PC-9 (cell line): ENCODE results near the gene CNIH3. TPM values are rescaled to one million over a fixed set of nuclear protein-coding genes. Genes with fewer than 3 reads are reported as not detected.

Experiments
- BruUV-seq: library from RNA; stranded (reverse); fragments of 400-500 nt; replicated peaks from 2 replicates; lab custom pipeline; 2021; lab: Mats Ljungman, UMichigan
- CTCF ChIA-PET: fragments of 300-600 bp; sonication (Branson Sonifier 250); formaldehyde crosslinking; loops from one replicate; lab custom pipeline; 2022; ENCODE audit warnings: antibody characterized with exemption; lab: Charles Lee
- POLR2A ChIA-PET: fragments of 300-600 bp; sonication (Branson Sonifier 250); formaldehyde crosslinking; loops from one replicate; lab custom pipeline; 2022; ENCODE audit warnings: antibody characterized with exemption; ENCODE audit not compliant: unreplicated experiment; lab: Charles Lee
- DNase-seq, 2 experiments: peaks; one replicate each; pipeline versions ENCODE4 v3.0.0 to v3.0.0-alpha.2; 2015 to 2022; ENCODE audit warnings: mixed read lengths in 1 of 2
- H2AFZ ChIP-seq: fragments of 200-600 bp; sonication (generic); 2 replicates; pipeline ENCODE4 v1.8.1; 2017; ENCODE audit warnings: antibody characterized with exemption
- H3F3A ChIP-seq: fragments of 200-600 bp; sonication (generic); 2 replicates; pipeline ENCODE4 v1.8.1; 2017; ENCODE audit warnings: antibody characterized with exemption, mild to moderate bottlenecking, low read depth; ENCODE audit not compliant: insufficient read depth
- H3K27ac ChIP-seq: fragments of 200-600 bp; sonication (generic); 2 replicates; pipeline ENCODE4 v1.6.1; 2016; ENCODE audit warnings: mixed run types
- H3K27me3 ChIP-seq: fragments of 200-600 bp; sonication (generic); 2 replicates; pipeline ENCODE4 v1.6.1; 2016; ENCODE audit warnings: low read depth, mixed run types; ENCODE audit not compliant: insufficient read depth
- H3K36me3 ChIP-seq: fragments of 200-600 bp; sonication (generic); 2 replicates; pipeline ENCODE4 v1.6.1; 2016; ENCODE audit warnings: low read depth, mixed run types
- H3K4me1 ChIP-seq: fragments of 200-600 bp; sonication (generic); replicated peaks from 2 replicates; pipeline ENCODE4 v1.6.1; 2016; ENCODE audit warnings: mixed run types; ENCODE audit not compliant: insufficient read depth
- H3K4me2 ChIP-seq: fragments of 200-600 bp; sonication (generic); 2 replicates; pipeline ENCODE4 v1.6.1; 2017; ENCODE audit warnings: mixed run types
- H3K4me3 ChIP-seq: fragments of 200-600 bp; sonication (generic); 2 replicates; pipeline ENCODE4 v1.6.1; 2016; ENCODE audit warnings: mixed run types
- H3K79me2 ChIP-seq: fragments of 200-600 bp; sonication (generic); 2 replicates; pipeline ENCODE4 v1.6.1; 2017; ENCODE audit warnings: low read depth, mixed run types
- H3K9me2 ChIP-seq: fragments of 200-600 bp; sonication (generic); 2 replicates; pipeline ENCODE4 v1.8.1; 2017; ENCODE audit warnings: mild to moderate bottlenecking; ENCODE audit not compliant: insufficient read depth
- H3K9me3 ChIP-seq: fragments of 200-600 bp; sonication (generic); 2 replicates; pipeline ENCODE4 v1.8.1; 2016; ENCODE audit warnings: low read depth; ENCODE audit not compliant: insufficient read depth
- H4K20me1 ChIP-seq: fragments of 200-600 bp; sonication (generic); 2 replicates; pipeline ENCODE4 v1.8.1; 2017; ENCODE audit not compliant: insufficient read depth
- CTCF ChIP-seq: fragments of 200-600 bp; sonication (generic); conservative IDR thresholded peaks from 2 replicates; pipeline ENCODE4 v1.6.1; 2017; ENCODE audit warnings: mixed run types, antibody characterized with exemption, mild to moderate bottlenecking, moderate library complexity
- EZH2 ChIP-seq: fragments of 200-600 bp; sonication (generic); IDR thresholded peaks from 2 replicates; pipeline ENCODE4 v1.8.0; 2017; ENCODE audit warnings: antibody characterized with exemption, low read depth
- intact Hi-C: fragments of 100-400 bp; cut with micrococcal nuclease; formaldehyde crosslinking; loops from one replicate; pipeline ENCODE4 v1.10.0; 2022; ENCODE audit not compliant: unreplicated experiment
- total RNA-seq: library from RNA; stranded (reverse); gene quantifications from 2 replicates; pipeline ENCODE4 v1.2.3, GENCODE V29; 2021

The CNIH3 gene
- total RNA-seq, 1 experiment from 2014 or later, result 8.4 TPM

GRCh38 chr1:224690576-224690975, 74.5 kb downstream of the CNIH3 start:
- no peaks in the 10 kb centered on the region for H3K27me3 ChIP-seq
- POLR2A ChIA-PET, result no interaction called here
- H3K79me2 ChIP-seq, result no peaks in the 10 kb centered on the region
- H3K9me3 ChIP-seq, result no peaks in the 10 kb centered on the region
- no peaks in the 10 kb centered on the region for H3K4me1 ChIP-seq
- no peak for DNase-seq
- H3K4me3 ChIP-seq, result no peak overlapping the region
- no peak overlapping the region for H3K27ac ChIP-seq
- H3K9me2 ChIP-seq, result no peaks in the 10 kb centered on the region
- TF ChIP-seq EZH2, result no peak
- TF ChIP-seq CTCF, result no peak
- no peak overlapping the region for H3K4me2 ChIP-seq
- CTCF ChIA-PET, result interaction anchor here (0.6 kb wide), 1 partner anchor 239 kb away, joined by 4 read pairs; no protein-coding TSS in a partner anchor
- no TSS peak for BruUV-seq
- no peaks in the 10 kb centered on the region for H4K20me1 ChIP-seq
- intact Hi-C loops, result no loop called here
- H2AFZ ChIP-seq, result no peak overlapping the region
- no peaks in the 10 kb centered on the region for H3K36me3 ChIP-seq
- no peaks in the 10 kb centered on the region for H3F3A ChIP-seq

GRCh38 chr1:224691148-224691925, 75.2 kb downstream of the CNIH3 start:
- DNase-seq, result no peak
- POLR2A ChIA-PET, result no interaction called here
- H3K4me3 ChIP-seq, result no peak overlapping the region
- no peaks in the 10 kb centered on the region for H4K20me1 ChIP-seq
- H3K27me3 ChIP-seq, result no peaks in the 10 kb centered on the region
- no TSS peak for BruUV-seq
- no peaks in the 10 kb centered on the region for H3K9me3 ChIP-seq
- H3K9me2 ChIP-seq, result no peaks in the 10 kb centered on the region
- TF ChIP-seq CTCF (no peak), EZH2 (no peak)
- CTCF ChIA-PET, result no interaction called here
- H3F3A ChIP-seq, result no peaks in the 10 kb centered on the region
- no peaks in the 10 kb centered on the region for H3K79me2 ChIP-seq
- H3K4me2 ChIP-seq, result no peak overlapping the region
- no peak overlapping the region for H3K27ac ChIP-seq
- H3K4me1 ChIP-seq, result no peaks in the 10 kb centered on the region
- no peak overlapping the region for H2AFZ ChIP-seq
- no peaks in the 10 kb centered on the region for H3K36me3 ChIP-seq
- intact Hi-C loops, result no loop called here

GRCh38 chr1:224694969-224695368, 78.9 kb downstream of the CNIH3 start:
- intact Hi-C loops, result no loop called here
- no peaks in the 10 kb centered on the region for H3K9me2 ChIP-seq
- H3K4me3 ChIP-seq, result no peak overlapping the region
- TF ChIP-seq EZH2 (no peak), CTCF (no peak)
- no peaks in the 10 kb centered on the region for H3K36me3 ChIP-seq
- no peaks in the 10 kb centered on the region for H4K20me1 ChIP-seq
- no peak overlapping the region for H3K4me2 ChIP-seq
- no peak overlapping the region for H2AFZ ChIP-seq
- ChIA-PET CTCF (no interaction called here), POLR2A (interaction anchor here (0.5 kb wide), 1 partner anchor 78 kb away, joined by 5 read pairs; no protein-coding TSS in a partner anchor)
- no peaks in the 10 kb centered on the region for H3K27me3 ChIP-seq
- H3K27ac ChIP-seq, result no peak overlapping the region
- DNase-seq, result no peak
- no peaks in the 10 kb centered on the region for H3K4me1 ChIP-seq
- H3K79me2 ChIP-seq, result no peaks in the 10 kb centered on the region
- no peaks in the 10 kb centered on the region for H3F3A ChIP-seq
- no TSS peak for BruUV-seq
- H3K9me3 ChIP-seq, result no peaks in the 10 kb centered on the region
